Measurements from ENCODE around the gene OLIG1. TPM values are rescaled to one million over a fixed set of nuclear protein-coding genes. Genes with fewer than 3 reads are reported as not detected.
A peak's percentile ranks its signal among the peaks of the same experiment; 100 is the strongest.

OLIG1 gene
- not detected for total RNA-seq
- polyA plus RNA-seq, result not detected

DNA sequence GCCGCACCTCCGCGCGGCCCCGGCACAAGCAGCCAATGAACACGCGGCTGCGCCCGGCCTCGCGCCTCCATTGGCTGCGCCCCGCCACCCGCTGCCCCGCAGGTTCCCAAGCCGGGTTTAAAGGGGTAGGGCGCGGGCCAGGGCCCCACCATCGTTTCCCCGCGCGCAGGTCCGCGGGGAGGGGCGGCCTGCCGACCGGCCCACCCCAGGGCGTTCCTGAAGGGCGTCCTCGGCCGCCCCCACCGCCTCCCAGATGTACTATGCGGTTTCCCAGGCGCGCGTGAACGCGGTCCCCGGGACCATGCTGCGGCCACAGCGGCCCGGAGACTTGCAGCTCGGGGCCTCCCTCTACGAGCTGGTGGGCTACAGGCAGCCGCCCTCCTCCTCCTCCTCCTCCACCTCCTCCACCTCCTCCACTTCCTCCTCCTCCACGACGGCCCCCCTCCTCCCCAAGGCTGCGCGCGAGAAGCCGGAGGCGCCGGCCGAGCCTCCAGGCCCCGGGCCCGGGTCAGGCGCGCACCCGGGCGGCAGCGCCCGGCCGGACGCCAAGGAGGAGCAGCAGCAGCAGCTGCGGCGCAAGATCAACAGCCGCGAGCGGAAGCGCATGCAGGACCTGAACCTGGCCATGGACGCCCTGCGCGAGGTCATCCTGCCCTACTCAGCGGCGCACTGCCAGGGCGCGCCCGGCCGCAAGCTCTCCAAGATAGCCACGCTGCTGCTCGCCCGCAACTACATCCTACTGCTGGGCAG lies at the start of gene OLIG1:
OLIG1 (plus strand) TSS at position 148 of the 750 bp plus-strand sequence; CDS start at position 254, 106 bp downstream.
- no peaks in the 10 kb centered on the region for H3K36me3 Mint-ChIP-seq
- no peak within 1 kb of the TSS for H3K27ac ChIP-seq (ENCODE audit: low read depth, low read length)
- POLR2A ChIA-PET (ENCODE audit: partially characterized antibody), result no interaction called here
- no peaks in the 10 kb centered on the region for H3K36me3 ChIP-seq (ENCODE audit: insufficient read depth, low read length)
- peaks cover 0 to 12% (median 4%) of the 10 kb centered on the region in 8 donors for H3K9me3 Mint-ChIP-seq
- peaks cover 35% of the 10 kb centered on the region for H3K27me3 ChIP-seq (ENCODE audit: insufficient read depth, low read length)
- intact Hi-C loops (cut with micrococcal nuclease), result no loop called here
- H3K4me1 Mint-ChIP-seq, result peaks cover 7 to 26% (median 15%) of the 10 kb centered on the region in 4 donors
- DNase-seq, result peak in 1 of 5 donors; percentile 18
- no peak within 1 kb of the TSS for H3K27ac Mint-ChIP-seq
- peaks cover 57 to 63% of the 10 kb centered on the region in 2 donors for H3K27me3 Mint-ChIP-seq
- H3K4me3 Mint-ChIP-seq, result peak within 1 kb of the TSS; percentile 67 to 87 (median 79)
- CTCF ChIA-PET (ENCODE audit: partially characterized antibody), result no interaction called here
- peak within 1 kb of the TSS in 1 of 2 donors; percentile 42 for H3K4me3 ChIP-seq (ENCODE audit: low read length in 2 of 2)
- H3K9me3 ChIP-seq (ENCODE audit: control insufficient read depth in 1 of 2, low read length in 2 of 2), result no peaks in the 10 kb centered on the region
- peaks cover 15% of the 10 kb centered on the region for H3K4me1 ChIP-seq (ENCODE audit: insufficient read depth, low read length)

GRCh38 chr21:33020558-33021100 lies 49.3 kb upstream of the OLIG1 start:
- intact Hi-C loops (cut with micrococcal nuclease), result no loop called here
- DNase-seq, result no peak
- peaks cover 18 to 55% (median 36%) of the 10 kb centered on the region in 4 donors for H3K4me1 Mint-ChIP-seq

GRCh38 chr21:33021150-33021549 lies 48.8 kb upstream of the OLIG1 start:
- peaks cover 22 to 60% (median 40%) of the 10 kb centered on the region in 4 donors for H3K4me1 Mint-ChIP-seq
- intact Hi-C loops (cut with micrococcal nuclease), result no loop called here
- ChIA-PET POLR2A (ENCODE audit: partially characterized antibody) (no interaction called here), CTCF (ENCODE audit: partially characterized antibody) (interaction anchor here (1.3 kb wide), 1 partner anchor 106 kb away, joined by 5 read pairs; no protein-coding TSS in a partner anchor)
- peaks cover 45% of the 10 kb centered on the region for H3K4me1 ChIP-seq (ENCODE audit: insufficient read depth, low read length)
- H3K27me3 Mint-ChIP-seq, result peaks cover 63 to 75% of the 10 kb centered on the region in 2 donors
- no peak overlapping the region for H3K27ac ChIP-seq (ENCODE audit: low read depth, low read length)
- H3K4me3 ChIP-seq (ENCODE audit: low read length in 2 of 2), result no peak overlapping the region
- DNase-seq, result no peak
- no peaks in the 10 kb centered on the region for H3K36me3 ChIP-seq (ENCODE audit: insufficient read depth, low read length)
- no peaks in the 10 kb centered on the region for H3K36me3 Mint-ChIP-seq
- H3K9me3 ChIP-seq (ENCODE audit: control insufficient read depth in 1 of 2, low read length in 2 of 2), result no peaks in the 10 kb centered on the region
- peaks cover 0 to 10% (median 0%) of the 10 kb centered on the region in 8 donors for H3K9me3 Mint-ChIP-seq
- H3K27ac Mint-ChIP-seq, result no peak overlapping the region
- peaks cover 77% of the 10 kb centered on the region for H3K27me3 ChIP-seq (ENCODE audit: insufficient read depth, low read length)
- H3K4me3 Mint-ChIP-seq, result peak overlapping the region in 2 of 8 donors; percentile 13 to 15

More at GRCh38 chr21:33020558-33021100, 49.3 kb upstream of the OLIG1 start:
- Histone ChIP-seq H3K9me3 (ENCODE audit: control insufficient read depth in 1 of 2, low read length in 2 of 2) (no peaks in the 10 kb centered on the region), H3K4me1 (ENCODE audit: insufficient read depth, low read length) (peaks cover 41% of the 10 kb centered on the region), H3K27me3 (ENCODE audit: insufficient read depth, low read length) (peaks cover 72% of the 10 kb centered on the region), H3K27ac (ENCODE audit: low read depth, low read length) (no peak overlapping the region), H3K36me3 (ENCODE audit: insufficient read depth, low read length) (no peaks in the 10 kb centered on the region), H3K4me3 (ENCODE audit: low read length in 2 of 2) (no peak overlapping the region)
- peaks cover 60 to 74% of the 10 kb centered on the region in 2 donors for H3K27me3 Mint-ChIP-seq
- H3K4me3 Mint-ChIP-seq, result peak overlapping the region; percentile 3 to 83 (median 65)
- ChIA-PET POLR2A (ENCODE audit: partially characterized antibody) (no interaction called here), CTCF (ENCODE audit: partially characterized antibody) (no interaction called here)
- H3K36me3 Mint-ChIP-seq, result no peaks in the 10 kb centered on the region
- peaks cover 0 to 10% (median 0%) of the 10 kb centered on the region in 8 donors for H3K9me3 Mint-ChIP-seq
- H3K27ac Mint-ChIP-seq, result no peak overlapping the region

DNA sequence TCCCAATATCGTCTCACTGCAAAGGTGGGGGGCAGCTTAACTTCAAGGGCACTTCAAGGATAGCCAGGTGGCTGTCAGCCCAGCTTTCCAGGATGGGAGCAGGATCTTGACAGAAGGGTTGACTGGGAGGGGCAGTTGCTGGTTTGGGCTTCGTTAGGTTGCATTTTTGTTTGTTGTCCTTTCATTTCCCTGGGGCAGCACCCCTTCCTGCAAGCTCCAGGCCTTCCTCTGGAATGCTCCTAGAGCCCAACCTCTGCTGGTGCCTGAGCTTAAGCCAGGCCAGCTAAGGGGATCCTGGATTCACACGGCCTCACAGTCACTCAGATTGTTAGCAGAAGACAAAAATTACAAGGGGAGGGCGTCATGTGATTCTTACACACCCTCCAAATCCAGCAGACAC lies 48.3 kb upstream of the OLIG1 start:
- Histone ChIP-seq H3K36me3 (ENCODE audit: insufficient read depth, low read length) (no peaks in the 10 kb centered on the region), H3K4me1 (ENCODE audit: insufficient read depth, low read length) (peaks cover 50% of the 10 kb centered on the region), H3K9me3 (ENCODE audit: control insufficient read depth in 1 of 2, low read length in 2 of 2) (no peaks in the 10 kb centered on the region), H3K4me3 (ENCODE audit: low read length in 2 of 2) (no peak overlapping the region), H3K27me3 (ENCODE audit: insufficient read depth, low read length) (peaks cover 82% of the 10 kb centered on the region), H3K27ac (ENCODE audit: low read depth, low read length) (no peak overlapping the region)
- H3K27ac Mint-ChIP-seq, result no peak overlapping the region
- H3K36me3 Mint-ChIP-seq, result no peaks in the 10 kb centered on the region
- peak overlapping the region in 3 of 8 donors; percentile 4 to 41 (median 27) for H3K4me3 Mint-ChIP-seq
- ChIA-PET POLR2A (ENCODE audit: partially characterized antibody) (no interaction called here), CTCF (ENCODE audit: partially characterized antibody) (interaction anchor here (1.3 kb wide), 1 partner anchor 106 kb away, joined by 5 read pairs; no protein-coding TSS in a partner anchor)
- intact Hi-C loops (cut with micrococcal nuclease), result no loop called here
- peaks cover 67 to 75% of the 10 kb centered on the region in 2 donors for H3K27me3 Mint-ChIP-seq
- no peak for DNase-seq
- H3K4me1 Mint-ChIP-seq, result peaks cover 24 to 66% (median 44%) of the 10 kb centered on the region in 4 donors
- H3K9me3 Mint-ChIP-seq, result peaks cover 0 to 10% (median 0%) of the 10 kb centered on the region in 8 donors

- Histone ChIP-seq H3K9me3 (ENCODE audit: control insufficient read depth in 1 of 2, low read length in 2 of 2) (no peaks in the 10 kb centered on the region), H3K4me3 (ENCODE audit: low read length in 2 of 2) (no peak overlapping the region), H3K27me3 (ENCODE audit: insufficient read depth, low read length) (peaks cover 83% of the 10 kb centered on the region), H3K27ac (ENCODE audit: low read depth, low read length) (no peak overlapping the region), H3K36me3 (ENCODE audit: insufficient read depth, low read length) (no peaks in the 10 kb centered on the region), H3K4me1 (ENCODE audit: insufficient read depth, low read length) (peaks cover 57% of the 10 kb centered on the region)
- Mint-ChIP-seq H3K36me3 (no peaks in the 10 kb centered on the region), H3K9me3 (peaks cover 0 to 14% (median 0%) of the 10 kb centered on the region in 8 donors), H3K4me3 (peak overlapping the region in 6 of 8 donors; percentile 28 to 73 (median 51)), H3K27ac (peak overlapping the region in 1 of 7 donors; percentile 55), H3K4me1 (peaks cover 24 to 71% (median 49%) of the 10 kb centered on the region in 4 donors), H3K27me3 (peaks cover 69 to 73% of the 10 kb centered on the region in 2 donors)
- no peak for DNase-seq
- CTCF ChIA-PET (ENCODE audit: partially characterized antibody), result no interaction called here
- intact Hi-C loops (cut with micrococcal nuclease), result no loop called here
- POLR2A ChIA-PET (ENCODE audit: partially characterized antibody), result no interaction called here
These were observed 47.5 kb upstream of the OLIG1 start for GRCh38 chr21:33022489-33022827.

DNA sequence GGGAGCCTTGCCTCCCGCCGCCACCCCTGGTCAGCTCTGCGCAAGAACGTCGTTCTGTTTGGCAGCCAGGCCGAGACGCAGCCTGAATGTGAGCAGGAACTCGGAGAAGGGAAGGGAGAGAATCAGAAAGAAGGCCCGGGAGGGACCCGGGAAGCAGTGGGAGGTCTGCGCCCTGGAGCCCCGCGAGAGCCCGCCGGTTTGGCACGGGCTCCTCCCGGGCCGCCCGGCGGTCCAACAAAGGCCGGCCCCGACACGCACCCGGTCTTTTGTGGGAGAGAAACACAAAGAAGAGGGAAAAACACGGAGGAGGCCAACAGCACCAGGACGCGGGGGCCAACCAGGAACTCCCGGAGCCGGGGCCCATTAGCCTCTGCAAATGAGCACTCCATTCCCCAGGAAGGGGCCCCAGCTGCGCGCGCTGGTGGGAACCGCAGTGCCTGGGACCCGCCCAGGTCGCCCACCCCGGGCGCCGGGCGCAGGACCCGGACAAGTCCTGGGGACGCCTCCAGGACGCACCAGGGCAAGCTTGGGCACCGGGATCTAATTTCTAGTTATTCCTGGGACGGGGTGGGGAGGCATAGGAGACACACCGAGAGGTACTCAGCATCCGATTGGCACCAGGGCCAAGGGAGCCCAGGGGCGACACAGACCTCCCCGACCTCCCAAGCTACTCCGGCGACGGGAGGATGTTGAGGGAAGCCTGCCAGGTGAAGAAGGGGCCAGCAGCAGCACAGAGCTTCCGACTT lies 46.9 kb upstream of the OLIG1 start:
- Mint-ChIP-seq H3K36me3 (no peaks in the 10 kb centered on the region), H3K27me3 (peaks cover 67 to 71% of the 10 kb centered on the region in 2 donors), H3K27ac (peak overlapping the region in 1 of 7 donors; percentile 55), H3K9me3 (peaks cover 0 to 14% (median 0%) of the 10 kb centered on the region in 8 donors), H3K4me1 (peaks cover 24 to 71% (median 50%) of the 10 kb centered on the region in 4 donors), H3K4me3 (peak overlapping the region in 7 of 8 donors; percentile 21 to 73 (median 49))
- Histone ChIP-seq H3K27ac (ENCODE audit: low read depth, low read length) (no peak overlapping the region), H3K27me3 (ENCODE audit: insufficient read depth, low read length) (peaks cover 84% of the 10 kb centered on the region), H3K36me3 (ENCODE audit: insufficient read depth, low read length) (no peaks in the 10 kb centered on the region), H3K9me3 (ENCODE audit: control insufficient read depth in 1 of 2, low read length in 2 of 2) (no peaks in the 10 kb centered on the region), H3K4me1 (ENCODE audit: insufficient read depth, low read length) (peaks cover 60% of the 10 kb centered on the region), H3K4me3 (ENCODE audit: low read length in 2 of 2) (no peak overlapping the region)
- POLR2A ChIA-PET (ENCODE audit: partially characterized antibody), result no interaction called here
- DNase-seq, result no peak
- CTCF ChIA-PET (ENCODE audit: partially characterized antibody), result no interaction called here
- intact Hi-C loops (cut with micrococcal nuclease), result no loop called here
